CD8-positive, alpha-beta memory T cell (primary cell): Measurements from ENCODE around the gene PRR15L. TPM values are rescaled to one million over a fixed set of nuclear protein-coding genes. Genes with fewer than 3 reads are reported as not detected.

ENCODE experiments used
- CTCF ChIA-PET: fragments of 350-600 bp; sonication (Branson Sonifier 250); formaldehyde crosslinking; loops from one replicate; lab custom pipeline; 2021; ENCODE audit warnings: antibody characterized with exemption; lab: Charles Lee
- POLR2A ChIA-PET: fragments of 350-600 bp; sonication (Branson Sonifier 250); formaldehyde crosslinking; loops from one replicate; lab custom pipeline; 2021; ENCODE audit warnings: antibody characterized with exemption; lab: Charles Lee
- DNase-seq, 5 donors: peaks; one replicate each; pipeline versions ENCODE4 v3.0.0 to v3.0.0-alpha.2; 2020 to 2022; ENCODE audit warnings: mixed read lengths in 1 of 5
- H3K27ac ChIP-seq: one replicate; pipeline ENCODE4 v1.7.0; 2013; ENCODE audit warnings: low read depth, mild to moderate bottlenecking, low read length, moderate library complexity
- H3K27me3 ChIP-seq: 2 replicates; pipeline ENCODE4 v1.7.0; 2013; ENCODE audit warnings: low read length, mild to moderate bottlenecking; ENCODE audit not compliant: insufficient read depth, poor library complexity, severe bottlenecking
- H3K36me3 ChIP-seq: 2 replicates; pipeline ENCODE4 v1.7.0; 2013; ENCODE audit warnings: mild to moderate bottlenecking, low read length, moderate library complexity; ENCODE audit not compliant: insufficient read depth
- H3K4me1 ChIP-seq: 2 replicates; pipeline ENCODE4 v1.7.0; 2013; ENCODE audit warnings: mild to moderate bottlenecking, low read length, moderate library complexity; ENCODE audit not compliant: insufficient read depth
- H3K4me3 ChIP-seq: 2 replicates; pipeline ENCODE4 v1.7.0; 2013; ENCODE audit warnings: mild to moderate bottlenecking, low read length
- H3K9me3 ChIP-seq: 2 replicates; pipeline ENCODE4 v1.7.0; 2013; ENCODE audit warnings: mild to moderate bottlenecking, low read length
- H3K27ac Mint-ChIP-seq, 8 donors: one replicate each; pipeline ENCODE4 v1.8.0; 2020 to 2021; ENCODE audit warnings: mixed read lengths in 8 of 8, mild to moderate bottlenecking in 6 of 8, inconsistent platforms in 3 of 8, moderate library complexity in 3 of 8
- H3K27me3 Mint-ChIP-seq, 2 donors: one replicate each; pipeline ENCODE4 v1.8.0; 2020 to 2021; ENCODE audit warnings: mixed read lengths in 2 of 2, mild to moderate bottlenecking in 1 of 2, moderate library complexity in 1 of 2
- H3K36me3 Mint-ChIP-seq, 3 donors: one replicate each; pipeline ENCODE4 v1.8.0; 2020 to 2021; ENCODE audit warnings: mixed read lengths in 3 of 3, inconsistent platforms in 1 of 3, mild to moderate bottlenecking in 1 of 3
- H3K4me1 Mint-ChIP-seq, 3 donors: one replicate each; pipeline ENCODE4 v1.8.0; 2020 to 2021; ENCODE audit warnings: mixed read lengths in 3 of 3, inconsistent platforms in 1 of 3, mild to moderate bottlenecking in 1 of 3
- H3K4me3 Mint-ChIP-seq, 7 donors: one replicate each; pipeline ENCODE4 v1.8.0; 2020 to 2021; ENCODE audit warnings: mixed read lengths in 7 of 7, mild to moderate bottlenecking in 6 of 7, moderate library complexity in 4 of 7, inconsistent platforms in 2 of 7
- H3K9me3 Mint-ChIP-seq, 5 donors: one replicate each; pipeline ENCODE4 v1.8.0; 2020 to 2022; ENCODE audit warnings: mixed read lengths in 5 of 5, mild to moderate bottlenecking in 3 of 5, moderate library complexity in 2 of 5, inconsistent platforms in 1 of 5
- polyA plus RNA-seq: library from polyadenylated mRNA; unstranded; fragments of 300-500 nt; fragmentation: Illumina TruSeq; gene quantifications from one replicate; pipeline ENCODE4 v1.2.3, GENCODE V29; 2021
- total RNA-seq, 2 experiments: library from RNA; stranded (reverse); gene quantifications; one replicate each; pipeline ENCODE4 v1.2.3, GENCODE V29; 2021

PRR15L gene
- total and polyA plus RNA-seq, 3 experiments from 2014 or later, result not detected

DNA sequence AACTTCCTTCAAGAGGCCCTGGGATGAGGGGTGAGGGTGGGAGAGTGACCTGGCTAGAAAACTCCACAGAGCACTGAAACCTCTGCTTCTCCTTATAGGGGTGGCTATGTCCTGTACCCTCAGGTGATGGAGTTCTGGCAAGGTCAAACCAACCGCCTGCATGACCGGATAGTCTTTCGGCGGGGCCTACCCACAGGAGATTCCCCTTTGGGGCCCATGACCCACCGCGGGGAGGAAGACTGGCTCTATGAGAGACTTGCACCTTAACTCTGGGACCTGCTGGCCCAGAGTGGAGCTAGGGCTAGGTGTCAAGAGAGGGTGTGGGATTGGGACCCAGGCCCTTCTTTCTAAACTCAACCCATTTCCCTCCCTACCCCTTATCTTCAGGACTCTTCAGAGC, 11.2 kb downstream of the PRR15L start:
- peaks cover 45 to 68% (median 56%) of the 10 kb centered on the region in 3 donors for H3K4me1 Mint-ChIP-seq
- H3K27ac ChIP-seq, result no peak overlapping the region
- no peaks in the 10 kb centered on the region for H3K27me3 ChIP-seq
- DNase-seq, result no peak
- no peak overlapping the region for H3K4me3 ChIP-seq
- POLR2A ChIA-PET, result interaction anchor here (1.0 kb wide), 1 partner anchor 22 kb away, joined by 3 read pairs; no protein-coding TSS in a partner anchor
- peak overlapping the region in 5 of 8 donors; percentile 41 to 87 (median 76) for H3K27ac Mint-ChIP-seq
- H3K4me3 Mint-ChIP-seq, result peak overlapping the region in 1 of 7 donors; percentile 68
- CTCF ChIA-PET, result interaction anchor here (0.8 to 17.2 kb wide), 15 partner anchors 10 to 147 kb away, joined by 3 to 191 read pairs (median 4); partner anchors contain the start of genes CDK5RAP3 and PRR15L
- H3K9me3 ChIP-seq, result no peaks in the 10 kb centered on the region
- peaks cover 0 to 27% (median 10%) of the 10 kb centered on the region in 3 donors for H3K36me3 Mint-ChIP-seq
- no peaks in the 10 kb centered on the region for H3K36me3 ChIP-seq
- H3K27me3 Mint-ChIP-seq, result no peaks in the 10 kb centered on the region
- H3K9me3 Mint-ChIP-seq, result no peaks in the 10 kb centered on the region
- H3K4me1 ChIP-seq, result peaks cover 64% of the 10 kb centered on the region

DNA sequence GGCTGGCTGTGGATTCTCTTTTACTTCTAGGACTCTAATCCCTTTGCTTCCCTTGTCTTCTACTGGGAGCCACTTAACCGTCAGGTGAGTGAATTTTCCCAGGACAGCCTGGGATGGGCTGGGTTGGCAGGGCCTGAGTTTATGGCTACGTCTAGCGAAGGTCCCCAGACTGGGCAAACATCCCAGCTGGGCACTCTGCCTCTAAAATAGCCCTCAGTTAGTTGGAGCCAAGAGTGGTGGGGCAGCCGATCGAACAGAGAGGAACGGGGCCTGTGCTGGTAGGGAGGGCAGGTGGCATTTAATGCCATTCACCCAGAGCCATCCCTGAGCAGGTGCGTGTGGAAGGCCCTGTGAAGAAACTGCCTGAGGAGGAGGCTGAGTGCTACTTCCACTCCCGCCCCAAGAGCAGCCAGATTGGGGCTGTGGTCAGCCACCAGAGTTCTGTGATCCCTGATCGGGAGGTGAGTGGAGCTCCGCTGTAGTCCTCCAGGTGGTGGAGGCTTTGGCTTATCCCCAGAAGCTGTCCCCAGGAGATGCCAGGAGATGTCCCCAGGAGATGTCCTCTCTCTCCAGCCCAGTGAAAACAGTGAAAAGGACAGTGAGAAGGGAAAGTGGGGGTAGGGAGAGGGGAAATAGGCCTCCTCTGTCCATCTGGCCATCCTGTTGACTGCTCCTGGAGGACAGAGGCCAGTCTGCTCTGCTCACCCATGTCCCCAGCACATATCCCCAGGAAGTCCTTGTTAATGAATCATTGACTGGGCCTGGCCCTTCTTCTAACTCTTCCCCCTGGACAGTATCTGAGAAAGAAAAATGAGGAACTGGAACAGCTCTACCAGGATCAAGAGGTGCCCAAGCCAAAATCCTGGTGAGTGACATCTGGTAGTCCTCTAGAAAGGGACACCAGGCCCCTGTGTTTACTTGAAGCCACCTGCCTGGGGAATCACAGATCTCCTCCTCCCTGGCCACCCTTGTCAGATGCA, 11.9 kb downstream of the PRR15L start:
- peaks cover 68% of the 10 kb centered on the region for H3K4me1 ChIP-seq
- CTCF ChIA-PET, result interaction anchor here (0.9 to 17.2 kb wide), 12 partner anchors 8 to 148 kb away, joined by 3 to 191 read pairs (median 4); partner anchors contain the start of genes CDK5RAP3 and PRR15L
- peaks cover 0 to 29% (median 10%) of the 10 kb centered on the region in 3 donors for H3K36me3 Mint-ChIP-seq

DNA sequence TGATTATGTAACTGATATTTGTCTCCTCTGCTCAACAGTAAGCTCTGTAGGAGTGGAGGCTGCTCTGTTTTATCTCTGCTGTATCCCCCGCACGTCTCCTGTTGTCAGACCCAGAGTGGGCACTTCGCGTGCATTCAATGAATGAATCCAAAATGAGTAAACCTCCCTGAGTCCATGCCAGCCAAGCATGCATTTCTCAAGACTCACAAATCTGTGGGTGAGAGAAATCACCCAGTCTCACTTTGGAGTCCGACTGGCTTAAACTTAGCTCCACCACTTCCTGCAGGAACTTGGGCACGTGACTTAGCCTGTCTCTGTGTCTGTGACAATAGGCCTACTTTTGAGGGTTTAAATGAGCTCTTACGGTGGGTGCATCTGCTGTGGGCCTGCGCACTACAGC, 12.6 kb downstream of the PRR15L start:
- Mint-ChIP-seq H3K4me3 (peak overlapping the region in 6 of 7 donors; percentile 19 to 64 (median 46)), H3K9me3 (no peaks in the 10 kb centered on the region), H3K27me3 (no peaks in the 10 kb centered on the region), H3K27ac (peak overlapping the region; percentile 11 to 97 (median 74)), H3K36me3 (peaks cover 0 to 29% (median 10%) of the 10 kb centered on the region in 3 donors), H3K4me1 (peaks cover 50 to 77% (median 66%) of the 10 kb centered on the region in 3 donors)
- peak in 3 of 5 donors; percentile 11 to 29 (median 20) for DNase-seq
- Histone ChIP-seq H3K4me3 (no peak overlapping the region), H3K27me3 (no peaks in the 10 kb centered on the region), H3K9me3 (no peaks in the 10 kb centered on the region), H3K36me3 (no peaks in the 10 kb centered on the region), H3K4me1 (peaks cover 63% of the 10 kb centered on the region), H3K27ac (no peak overlapping the region)
- ChIA-PET POLR2A (interaction anchor here (0.8 to 1.1 kb wide), 2 partner anchors 26 to 50 kb away, joined by 3 to 4 read pairs; partner anchors contain the start of gene CDK5RAP3), CTCF (interaction anchor here (1.0 to 17.2 kb wide), 4 partner anchors 9 to 80 kb away, joined by 3 to 191 read pairs (median 14); partner anchors contain the start of genes CDK5RAP3 and PRR15L)

More for the DNA sequence above, 11.9 kb downstream of the PRR15L start:
- peak overlapping the region; percentile 61 to 97 (median 74) for H3K27ac Mint-ChIP-seq
- peak in 1 of 5 donors; percentile 9 for DNase-seq
- no peaks in the 10 kb centered on the region for H3K27me3 Mint-ChIP-seq
- Histone ChIP-seq H3K9me3 (no peaks in the 10 kb centered on the region), H3K4me3 (no peak overlapping the region), H3K27ac (no peak overlapping the region), H3K27me3 (no peaks in the 10 kb centered on the region), H3K36me3 (no peaks in the 10 kb centered on the region)
- peak overlapping the region in 4 of 7 donors; percentile 19 to 64 (median 46) for H3K4me3 Mint-ChIP-seq
- H3K4me1 Mint-ChIP-seq, result peaks cover 50 to 75% (median 63%) of the 10 kb centered on the region in 3 donors
- POLR2A ChIA-PET, result interaction anchor here (0.8 to 1.1 kb wide), 2 partner anchors 25 to 51 kb away, joined by 3 to 4 read pairs; partner anchors contain the start of gene CDK5RAP3
- H3K9me3 Mint-ChIP-seq, result no peaks in the 10 kb centered on the region

DNA sequence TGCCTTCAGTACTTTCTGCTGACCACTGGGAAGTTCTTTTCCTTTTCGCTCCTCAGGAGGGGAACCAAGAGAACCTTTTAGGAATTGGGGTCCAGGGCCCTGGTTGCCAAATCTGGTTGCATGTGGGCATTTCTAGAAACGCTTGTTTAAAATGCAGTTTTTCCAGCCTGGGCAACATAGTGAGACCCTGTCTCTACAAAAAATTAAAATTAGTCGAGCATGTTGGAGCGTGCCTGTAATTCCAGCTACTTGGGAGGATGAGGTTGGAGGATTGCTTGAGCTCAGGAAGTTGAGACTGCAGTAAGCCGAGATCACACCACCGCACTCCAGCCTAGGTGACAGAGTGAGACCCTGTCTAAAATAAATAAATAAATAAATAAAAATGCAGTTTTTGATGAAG, 15.1 kb downstream of the PRR15L start:
- ChIA-PET POLR2A (no interaction called here), CTCF (interaction anchor here (1.3 to 3.4 kb wide), 2 partner anchors 8 to 53 kb away, joined by 4 to 24 read pairs; no protein-coding TSS in a partner anchor)
- peak overlapping the region; percentile 59 to 91 (median 86) for H3K4me3 Mint-ChIP-seq
- Histone ChIP-seq H3K9me3 (no peaks in the 10 kb centered on the region), H3K4me3 (no peak overlapping the region), H3K4me1 (peaks cover 50% of the 10 kb centered on the region), H3K27ac (no peak overlapping the region), H3K36me3 (no peaks in the 10 kb centered on the region), H3K27me3 (no peaks in the 10 kb centered on the region)
- peaks cover 39 to 64% (median 54%) of the 10 kb centered on the region in 3 donors for H3K4me1 Mint-ChIP-seq
- peak overlapping the region in 7 of 8 donors; percentile 20 to 96 (median 89) for H3K27ac Mint-ChIP-seq
- no peaks in the 10 kb centered on the region for H3K9me3 Mint-ChIP-seq
- H3K27me3 Mint-ChIP-seq, result no peaks in the 10 kb centered on the region
- H3K36me3 Mint-ChIP-seq, result peaks cover 0 to 23% (median 9%) of the 10 kb centered on the region in 3 donors
- no peak for DNase-seq

DNA sequence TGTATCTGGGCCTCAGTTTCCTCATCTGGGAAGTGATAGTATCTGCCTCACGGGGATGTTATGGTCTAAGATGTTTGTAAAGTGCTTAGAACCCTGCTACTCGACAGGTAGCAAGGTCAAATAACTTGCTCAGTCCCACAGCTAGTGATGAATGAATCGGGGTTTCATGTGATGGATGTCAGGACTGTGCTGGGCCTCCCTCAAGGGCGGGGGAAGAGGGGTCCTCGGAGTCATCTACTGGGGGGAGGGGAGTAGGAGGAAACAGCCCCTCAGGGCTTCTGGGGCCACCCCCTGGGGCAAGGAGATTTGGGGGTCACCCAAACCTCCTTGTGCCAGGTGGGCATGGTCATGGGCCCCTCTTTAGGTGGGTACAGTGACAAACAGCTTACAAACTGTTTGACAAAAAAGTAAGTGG, 15.6 kb downstream of the PRR15L start:
- H3K36me3 ChIP-seq, result no peaks in the 10 kb centered on the region
- H3K27ac ChIP-seq, result peak overlapping the region; percentile 81
- H3K4me3 ChIP-seq, result peak overlapping the region; percentile 88
- CTCF ChIA-PET, result interaction anchor here (0.7 to 3.4 kb wide), 5 partner anchors 9 to 75 kb away, joined by 3 to 24 read pairs (median 4); no protein-coding TSS in a partner anchor
- H3K27me3 ChIP-seq, result no peaks in the 10 kb centered on the region
- H3K9me3 Mint-ChIP-seq, result no peaks in the 10 kb centered on the region
- peak overlapping the region; percentile 59 to 91 (median 86) for H3K4me3 Mint-ChIP-seq
- no peaks in the 10 kb centered on the region for H3K9me3 ChIP-seq
- H3K27ac Mint-ChIP-seq, result peak overlapping the region; percentile 20 to 96 (median 92)
- H3K36me3 Mint-ChIP-seq, result peaks cover 0 to 22% (median 9%) of the 10 kb centered on the region in 3 donors
- H3K4me1 ChIP-seq, result peaks cover 49% of the 10 kb centered on the region
- peaks cover 37 to 63% (median 53%) of the 10 kb centered on the region in 3 donors for H3K4me1 Mint-ChIP-seq
- POLR2A ChIA-PET, result interaction anchor here (0.8 to 1.5 kb wide), 2 partner anchors 8 to 165 kb away, joined by 4 to 5 read pairs; no protein-coding TSS in a partner anchor
- no peak for DNase-seq
- no peaks in the 10 kb centered on the region for H3K27me3 Mint-ChIP-seq

DNA sequence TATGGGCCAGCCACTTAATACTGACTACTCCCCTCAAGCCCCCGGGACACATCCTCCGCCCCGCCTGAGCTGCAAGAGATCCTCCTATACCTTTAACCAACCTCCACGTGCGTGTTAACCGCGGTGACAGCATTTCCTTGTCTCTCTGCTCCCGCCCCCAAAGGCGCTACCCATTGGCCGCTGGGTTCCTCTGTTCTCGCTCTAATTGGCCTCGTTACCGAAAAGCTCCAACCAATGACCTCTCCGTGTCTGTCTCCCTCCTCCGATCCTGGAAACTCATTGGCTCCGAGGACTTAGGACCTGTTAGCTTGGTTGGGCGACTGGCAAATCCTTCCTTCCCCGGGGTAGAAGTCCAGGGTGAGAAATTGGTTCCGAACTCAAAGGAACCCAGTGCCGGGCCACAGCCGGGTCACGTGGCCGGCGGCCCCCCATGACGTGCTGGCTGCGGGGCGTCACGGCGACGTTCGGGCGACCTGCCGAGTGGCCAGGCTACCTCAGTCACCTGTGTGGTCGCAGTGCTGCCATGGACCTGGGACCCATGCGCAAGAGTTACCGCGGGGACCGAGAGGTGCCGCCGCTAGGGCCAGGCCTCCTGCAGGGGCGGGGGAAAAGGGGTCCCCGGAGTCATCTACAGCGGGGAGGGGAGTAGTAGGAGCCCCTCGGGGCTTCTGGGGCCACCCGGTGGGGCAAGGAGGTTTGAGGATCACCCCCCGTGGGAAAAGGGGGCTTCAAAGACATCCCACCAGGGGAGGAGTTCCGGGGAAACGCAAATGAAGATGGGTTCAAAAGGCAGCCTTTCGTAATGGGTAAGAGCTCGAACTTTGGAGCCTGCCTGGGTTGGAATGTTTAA, 16.2 kb downstream of the PRR15L start, which contains the start of gene PNPO:
Gene PNPO, plus strand, starts transcription at position 326 of the 850 bp plus-strand sequence. Its CDS starts 105 bp downstream, at position 431.
- peak within 1 kb of the TSS; percentile 81 for H3K27ac ChIP-seq
- Mint-ChIP-seq H3K9me3 (no peaks in the 10 kb centered on the region), H3K4me3 (peak within 1 kb of the TSS; percentile 59 to 91 (median 86)), H3K36me3 (peaks cover 0 to 17% (median 5%) of the 10 kb centered on the region in 3 donors), H3K4me1 (peaks cover 33 to 57% (median 49%) of the 10 kb centered on the region in 3 donors), H3K27me3 (no peaks in the 10 kb centered on the region), H3K27ac (peak within 1 kb of the TSS; percentile 53 to 96 (median 92))
- no peaks in the 10 kb centered on the region for H3K9me3 ChIP-seq
- peaks cover 43% of the 10 kb centered on the region for H3K4me1 ChIP-seq
- H3K27me3 ChIP-seq, result no peaks in the 10 kb centered on the region
- CTCF ChIA-PET, result interaction anchor here (0.7 to 3.4 kb wide), 9 partner anchors 9 to 84 kb away, joined by 3 to 24 read pairs (median 4); partner anchors contain the start of gene CDK5RAP3
- POLR2A ChIA-PET, result interaction anchor here (0.6 to 1.5 kb wide), 8 partner anchors 8 to 165 kb away, joined by 3 to 17 read pairs (median 4); partner anchors contain the start of genes CDK5RAP3, LRRC46, MRPL10 and SP2
- DNase-seq, result peak; percentile 88 to 96 (median 93)
- H3K4me3 ChIP-seq, result peak within 1 kb of the TSS; percentile 88
- no peaks in the 10 kb centered on the region for H3K36me3 ChIP-seq
